ENCODE measurements around the gene ITIH2.

ITIH2 gene

GRCh38 chr10:7788639-7789286 lies 85.6 kb downstream of the ITIH2 start:
- peaks cover 56% of the 10 kb centered on the region for H3K4me1 Mint-ChIP-seq
- H3K27me3 Mint-ChIP-seq = no peaks in the 10 kb centered on the region
- no peak for DNase-seq
- H3K9me3 Mint-ChIP-seq = no peaks in the 10 kb centered on the region
- no peak overlapping the region for H3K4me3 Mint-ChIP-seq
- peak; percentile 15 for ATAC-seq
- peaks cover 24% of the 10 kb centered on the region for H3K36me3 Mint-ChIP-seq (ENCODE audit: low read depth)
- no peak overlapping the region for H3K27ac Mint-ChIP-seq

- DNase-seq (no peak), ATAC-seq (no peak)
- Mint-ChIP-seq H3K36me3 (ENCODE audit: low read depth) (peaks cover 29% of the 10 kb centered on the region), H3K27ac (peak overlapping the region; percentile 69), H3K4me3 (no peak overlapping the region), H3K9me3 (no peaks in the 10 kb centered on the region), H3K27me3 (no peaks in the 10 kb centered on the region), H3K4me1 (peaks cover 59% of the 10 kb centered on the region)
Measured at GRCh38 chr10:7789390-7789789, 86.3 kb downstream of the ITIH2 start.

GRCh38 chr10:7792541-7792940 lies 89.4 kb downstream of the ITIH2 start:
- DNase-seq = no peak
- H3K4me3 Mint-ChIP-seq = no peak overlapping the region
- H3K27ac Mint-ChIP-seq = no peak overlapping the region
- no peak for ATAC-seq
- peaks cover 46% of the 10 kb centered on the region for H3K36me3 Mint-ChIP-seq (ENCODE audit: low read depth)
- H3K4me1 Mint-ChIP-seq = peaks cover 71% of the 10 kb centered on the region
- H3K27me3 Mint-ChIP-seq = no peaks in the 10 kb centered on the region
- H3K9me3 Mint-ChIP-seq = no peaks in the 10 kb centered on the region

GRCh38 chr10:7794251-7795026 lies 91.3 kb downstream of the ITIH2 start:
- DNase-seq (no peak), ATAC-seq (no peak)
- peaks cover 68% of the 10 kb centered on the region for H3K4me1 Mint-ChIP-seq
- no peak overlapping the region for H3K4me3 Mint-ChIP-seq
- peak overlapping the region; percentile 47 for H3K27ac Mint-ChIP-seq
- peaks cover 55% of the 10 kb centered on the region for H3K36me3 Mint-ChIP-seq (ENCODE audit: low read depth)
- no peaks in the 10 kb centered on the region for H3K9me3 Mint-ChIP-seq
- H3K27me3 Mint-ChIP-seq = no peaks in the 10 kb centered on the region

- Mint-ChIP-seq H3K27ac (peak overlapping the region; percentile 17), H3K9me3 (no peaks in the 10 kb centered on the region), H3K4me1 (peaks cover 59% of the 10 kb centered on the region), H3K27me3 (no peaks in the 10 kb centered on the region), H3K4me3 (no peak overlapping the region), H3K36me3 (ENCODE audit: low read depth) (peaks cover 59% of the 10 kb centered on the region)
- DNase-seq (no peak), ATAC-seq (no peak)
Measured at GRCh38 chr10:7795605-7796004, 92.5 kb downstream of the ITIH2 start.

- ATAC-seq = no peak
- no peaks in the 10 kb centered on the region for H3K27me3 Mint-ChIP-seq
Measured at GRCh38 chr10:7797582-7797981, 94.5 kb downstream of the ITIH2 start.

More at GRCh38 chr10:7797582-7797981, 94.5 kb downstream of the ITIH2 start:
- Mint-ChIP-seq H3K9me3 (no peaks in the 10 kb centered on the region), H3K4me1 (peaks cover 40% of the 10 kb centered on the region), H3K4me3 (no peak overlapping the region), H3K27ac (peak overlapping the region; percentile 59), H3K36me3 (ENCODE audit: low read depth) (peaks cover 59% of the 10 kb centered on the region)
- peak; percentile 16 for DNase-seq
